GM12878 (cell line): ENCODE results near the gene HOMER2. TPM values are rescaled to one million over a fixed set of nuclear protein-coding genes. Genes with fewer than 3 reads are reported as not detected.

Source experiments
- ATAC-seq: fragments of 200-7000 bp; cut with Tn5 transposase; 3 replicates; pipeline ENCODE4 v1.9.1; 2020; ENCODE audit warnings: mild to moderate bottlenecking, moderate library complexity
- BruUV-seq: library from RNA; stranded (reverse); fragments of 400-500 nt; replicated peaks from 2 replicates; lab custom pipeline; 2021; lab: Mats Ljungman, UMichigan
- CTCF ChIA-PET: fragments of 300-600 bp; sonication (Branson Sonifier 250); formaldehyde crosslinking; extraction: SDS; loops from one replicate; lab custom pipeline; 2021; ENCODE audit warnings: inconsistent platforms; lab: Yijun Ruan, JAX
- POLR2A ChIA-PET: fragments of 350-600 bp; formaldehyde crosslinking; extraction: SDS; loops from one replicate; lab custom pipeline; 2021; ENCODE audit warnings: inconsistent platforms; lab: Charles Lee
- RAD21 ChIA-PET: fragments of 300-600 bp; sonication (Branson Sonifier 250); formaldehyde crosslinking; loops from one replicate; lab custom pipeline; 2023; ENCODE audit warnings: antibody characterized with exemption; ENCODE audit not compliant: unreplicated experiment; lab: Charles Lee
- SMC1A ChIA-PET: fragments of 300-600 bp; sonication (Branson Sonifier 250); formaldehyde crosslinking; loops from one replicate; lab custom pipeline; 2023; ENCODE audit not compliant: unreplicated experiment, uncharacterized antibody; lab: Charles Lee
- DNase-seq: peaks from one replicate; pipeline ENCODE4 v3.0.0-alpha.2; 2011; ENCODE audit warnings: low read depth, low spot score
- FAIRE-seq: peaks from 3 replicates; lab custom pipeline; 2011; peaks lifted over from hg19 to GRCh38; lab: Jason Lieb, UNC
- H2AFZ ChIP-seq: 2 replicates; pipeline ENCODE4 v1.6.0; 2011; ENCODE audit warnings: low read depth, low read length, control low read depth; ENCODE audit not compliant: control insufficient read depth
- H3K27ac ChIP-seq: 2 replicates; pipeline ENCODE4 v1.5.1; 2011; ENCODE audit warnings: control low read depth; ENCODE audit not compliant: control insufficient read depth, insufficient read depth
- H3K27me3 ChIP-seq, 2 experiments: replicated peaks in 1 of 2; 2 replicates each; pipeline versions ENCODE4 v1.6.0 to v1.6.1; 2011; ENCODE audit warnings: low read length in 1 of 2; ENCODE audit not compliant: control insufficient read depth in 2 of 2, insufficient read depth in 2 of 2
- H3K36me3 ChIP-seq, 2 experiments: 2 replicates each; pipeline ENCODE4 v1.5.1; 2011; ENCODE audit warnings: low read length in 1 of 2; ENCODE audit not compliant: control insufficient read depth in 2 of 2, insufficient read depth in 2 of 2
- H3K4me1 ChIP-seq: 2 replicates; pipeline ENCODE4 v1.6.1; 2011; ENCODE audit warnings: mild to moderate bottlenecking, low read length, moderate library complexity, mixed read lengths; ENCODE audit not compliant: control insufficient read depth, insufficient read depth
- H3K4me2 ChIP-seq: 2 replicates; pipeline ENCODE4 v1.6.0; 2011; ENCODE audit warnings: control low read depth; ENCODE audit not compliant: control insufficient read depth, insufficient read depth
- H3K4me3 ChIP-seq: fragments of 200-600 bp; sonication (generic); 2 replicates; pipeline ENCODE4 v1.5.1; 2016
- H3K79me2 ChIP-seq: 2 replicates; pipeline ENCODE4 v1.6.0; 2011; ENCODE audit warnings: low read length; ENCODE audit not compliant: control insufficient read depth, insufficient read depth
- H3K9ac ChIP-seq: 2 replicates; pipeline ENCODE4 v1.8.0; 2011; ENCODE audit warnings: low read length, control low read depth, mixed read lengths; ENCODE audit not compliant: control insufficient read depth, insufficient read depth
- H3K9me3 ChIP-seq: replicated peaks from 3 replicates; pipeline ENCODE4 v1.5.1; 2011; ENCODE audit warnings: mild to moderate bottlenecking, low read length; ENCODE audit not compliant: control insufficient read depth, insufficient read depth
- H4K20me1 ChIP-seq: 2 replicates; pipeline ENCODE4 v1.6.0; 2011; ENCODE audit not compliant: control insufficient read depth, insufficient read depth
- NR2F1 ChIP-seq: fragments of 450-650 bp; conservative IDR thresholded peaks from 2 replicates; pipeline ENCODE4 v1.6.1; 2017; ENCODE audit warnings: mild to moderate bottlenecking
- RCOR1 ChIP-seq: conservative IDR thresholded peaks from 2 replicates; pipeline ENCODE4 v1.6.1; 2012; ENCODE audit warnings: low read depth, low read length, improper control_type of control experiment
- SREBF1 ChIP-seq: IDR thresholded peaks from 2 replicates; pipeline ENCODE4 v1.6.1; 2012; ENCODE audit warnings: mild to moderate bottlenecking, low read length
- STAT3 ChIP-seq: IDR thresholded peaks from 2 replicates; pipeline ENCODE4 v1.6.1; 2011; ENCODE audit warnings: low read depth, low read length, improper control_type of control experiment
- WGBS: methylation state at CpG from one replicate; pipeline ENCODE4 v1.1.6; 2016; ENCODE audit warnings: low lambda C conversion rate; ENCODE audit not compliant: insufficient replicate concordance, insufficient coverage; ENCODE audit errors: missing lambda C conversion rate; 5-methylcytosine and 5-hydroxymethylcytosine counted together
- in situ Hi-C: fragments of 300-500 bp; cut with MboI; formaldehyde crosslinking; loops from 9 replicates; pipeline ENCODE4 v1.14.3; 2018; ENCODE audit warnings: mixed read lengths
- intact Hi-C: fragments of 100-400 bp; cut with micrococcal nuclease; formaldehyde crosslinking; loops from one replicate; pipeline ENCODE4 v1.14.2; 2022; ENCODE audit not compliant: unreplicated experiment
- polyA plus RNA-seq, 11 experiments: library from polyadenylated mRNA; depleted of rRNA in 4 of 11; unstranded in 6 of 11; stranded (reverse) in 5 of 11; fragments of >200 nt; fragmentation: Nextera tagmentation in 4 of 11; fragmentation: Illumina TruSeq in 1 of 11; extraction: Ambion mirVana in 4 of 11; extraction: Trizol in 1 of 11; gene quantifications; 1 replicate in 1 of 11; 2 replicates in 10 of 11; pipeline versions ENCODE4 v1.2.1 to v1.2.3, GENCODE V29; 2011 to 2016; ENCODE audit warnings: inconsistent platforms in 2 of 11, missing spikeins in 2 of 11, low read depth in 1 of 11
- total RNA-seq, 4 experiments: library from RNA; depleted of rRNA in 3 of 4; stranded (reverse); fragments of >200 nt in 3 of 4; fragmentation: Illumina TruSeq in 1 of 4; extraction: Trizol in 1 of 4; gene quantifications; 2 replicates each; pipeline versions ENCODE4 v1.2.1 to v1.2.3, GENCODE V29; 2013 to 2021
- TF ChIP-seq, protein P1 (sequence below): fragments of 450-650 bp; IDR thresholded peaks from 2 replicates; pipeline ENCODE4 v1.6.1; 2017; ENCODE audit warnings: mild to moderate bottlenecking
- TF ChIP-seq, protein P2 (sequence below): fragments of 450-650 bp; formaldehyde crosslinking; IDR thresholded peaks from 2 replicates; pipeline ENCODE4 v1.4.0; 2022; ENCODE audit warnings: mild to moderate bottlenecking, moderate library complexity

The HOMER2 gene
- total and polyA plus RNA-seq, 10 of the 15 experiments (the other 5 are each of a cell fraction or from before 2014, with no cell fraction given), result 0.60 to 5.0 (median 1.8) TPM

DNA sequence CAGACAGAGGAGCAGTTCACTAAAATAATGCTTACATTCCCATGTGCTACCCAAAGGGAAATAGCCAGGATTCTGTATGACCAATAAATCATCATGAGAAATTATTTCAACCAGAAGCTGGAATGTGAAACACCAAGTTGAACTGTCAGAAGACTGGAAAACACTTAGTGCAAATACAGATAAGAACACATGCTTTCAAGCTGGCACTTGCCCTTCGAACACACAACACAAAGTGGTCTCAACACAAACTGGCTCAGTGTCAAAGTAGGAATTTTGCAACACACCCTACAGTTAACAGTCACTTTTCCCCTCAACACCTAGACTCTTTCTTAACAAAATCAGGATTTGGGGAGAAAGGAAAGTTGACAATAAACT is 148.0 kb downstream of the HOMER2 start:
- Histone ChIP-seq H3K27me3 (peaks cover 0 to 6% of the 10 kb centered on the region in 2 experiments; a peak in 1 of 4 replicates), H3K9ac (no peak overlapping the region), H2AFZ (no peak overlapping the region), H3K4me3 (no peak overlapping the region), H3K27ac (no peak overlapping the region), H3K4me2 (no peak overlapping the region), H3K4me1 (peaks cover 32% of the 10 kb centered on the region), H3K9me3 (no peaks in the 10 kb centered on the region), H4K20me1 (no peaks in the 10 kb centered on the region), H3K36me3 (no peaks in the 10 kb centered on the region), H3K79me2 (peaks cover under 1% of the 10 kb centered on the region)
- ChIA-PET POLR2A (interaction anchor here (0.9 kb wide), 1 partner anchor 9 kb away, joined by 4 read pairs; no protein-coding TSS in a partner anchor), SMC1A (interaction anchor here (0.6 to 1.5 kb wide), 3 partner anchors 28 to 1168 kb away, joined by 3 to 8 read pairs (median 3); no protein-coding TSS in a partner anchor), RAD21 (interaction anchor here (3.2 kb wide), 1 partner anchor 28 kb away, joined by 9 read pairs; no protein-coding TSS in a partner anchor), CTCF (interaction anchor here (1.0 to 1.8 kb wide), 5 partner anchors 10 to 404 kb away, joined by 3 to 6 read pairs (median 3); no protein-coding TSS in a partner anchor)
- DNase-seq, result no peak
- FAIRE-seq, result no peak
- no TSS peak for BruUV-seq
- ATAC-seq, result no peak
- 75% methylated on average over 1 of the region's 1 CpG for WGBS
- in situ Hi-C loops (loop anchor here (10.0 kb wide), 1 partner anchor 260 kb away; the partner anchor contains the start of gene RPS17), intact Hi-C loops (no loop called here)
- TF ChIP-seq SREBF1, result no peak
- TF ChIP-seq, protein P1, sequence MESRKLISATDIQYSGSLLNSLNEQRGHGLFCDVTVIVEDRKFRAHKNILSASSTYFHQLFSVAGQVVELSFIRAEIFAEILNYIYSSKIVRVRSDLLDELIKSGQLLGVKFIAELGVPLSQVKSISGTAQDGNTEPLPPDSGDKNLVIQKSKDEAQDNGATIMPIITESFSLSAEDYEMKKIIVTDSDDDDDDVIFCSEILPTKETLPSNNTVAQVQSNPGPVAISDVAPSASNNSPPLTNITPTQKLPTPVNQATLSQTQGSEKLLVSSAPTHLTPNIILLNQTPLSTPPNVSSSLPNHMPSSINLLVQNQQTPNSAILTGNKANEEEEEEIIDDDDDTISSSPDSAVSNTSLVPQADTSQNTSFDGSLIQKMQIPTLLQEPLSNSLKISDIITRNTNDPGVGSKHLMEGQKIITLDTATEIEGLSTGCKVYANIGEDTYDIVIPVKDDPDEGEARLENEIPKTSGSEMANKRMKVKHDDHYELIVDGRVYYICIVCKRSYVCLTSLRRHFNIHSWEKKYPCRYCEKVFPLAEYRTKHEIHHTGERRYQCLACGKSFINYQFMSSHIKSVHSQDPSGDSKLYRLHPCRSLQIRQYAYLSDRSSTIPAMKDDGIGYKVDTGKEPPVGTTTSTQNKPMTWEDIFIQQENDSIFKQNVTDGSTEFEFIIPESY, result no peak
- TF ChIP-seq, protein P2, sequence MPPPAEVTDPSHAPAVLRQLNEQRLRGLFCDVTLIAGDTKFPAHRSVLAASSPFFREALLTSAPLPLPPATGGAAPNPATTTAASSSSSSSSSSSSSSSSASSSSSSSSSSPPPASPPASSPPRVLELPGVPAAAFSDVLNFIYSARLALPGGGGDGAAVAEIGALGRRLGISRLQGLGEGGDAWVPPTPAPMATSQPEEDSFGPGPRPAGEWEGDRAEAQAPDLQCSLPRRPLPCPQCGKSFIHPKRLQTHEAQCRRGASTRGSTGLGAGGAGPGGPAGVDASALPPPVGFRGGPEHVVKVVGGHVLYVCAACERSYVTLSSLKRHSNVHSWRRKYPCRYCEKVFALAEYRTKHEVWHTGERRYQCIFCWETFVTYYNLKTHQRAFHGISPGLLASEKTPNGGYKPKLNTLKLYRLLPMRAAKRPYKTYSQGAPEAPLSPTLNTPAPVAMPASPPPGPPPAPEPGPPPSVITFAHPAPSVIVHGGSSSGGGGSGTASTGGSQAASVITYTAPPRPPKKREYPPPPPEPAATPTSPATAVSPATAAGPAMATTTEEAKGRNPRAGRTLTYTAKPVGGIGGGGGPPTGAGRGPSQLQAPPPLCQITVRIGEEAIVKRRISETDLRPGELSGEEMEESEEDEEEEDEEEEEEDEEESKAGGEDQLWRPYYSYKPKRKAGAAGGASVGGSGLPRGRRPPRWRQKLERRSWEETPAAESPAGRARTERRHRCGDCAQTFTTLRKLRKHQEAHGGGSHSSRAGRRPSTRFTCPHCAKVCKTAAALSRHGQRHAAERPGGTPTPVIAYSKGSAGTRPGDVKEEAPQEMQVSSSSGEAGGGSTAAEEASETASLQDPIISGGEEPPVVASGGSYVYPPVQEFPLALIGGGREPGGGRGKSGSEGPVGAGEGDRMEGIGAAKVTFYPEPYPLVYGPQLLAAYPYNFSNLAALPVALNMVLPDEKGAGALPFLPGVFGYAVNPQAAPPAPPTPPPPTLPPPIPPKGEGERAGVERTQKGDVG (CRISPR knock-in tag), result no peak
- no peak for TF ChIP-seq NR2F1
- TF ChIP-seq STAT3, result no peak
- TF ChIP-seq RCOR1, result no peak
